ENCODE measurements around the gene DAO.

DAO gene

GRCh38 chr12:108938247-108938924 is 58.5 kb downstream of the DAO start:
- no peak for DNase-seq
- Histone ChIP-seq H3K9ac (ENCODE audit: low read depth, low read length) (no peak overlapping the region), H3K27me3 (ENCODE audit: insufficient read depth, low read length, poor library complexity) (peaks cover 5% of the 10 kb centered on the region), H4K20me1 (ENCODE audit: insufficient read depth, low read length) (no peaks in the 10 kb centered on the region), H2AFZ (ENCODE audit: low read depth, low read length) (no peak overlapping the region), H3K36me3 (ENCODE audit: insufficient read depth, low read length) (no peaks in the 10 kb centered on the region), H3K4me2 (ENCODE audit: insufficient read depth, low read length) (no peak overlapping the region), H3K4me1 (ENCODE audit: insufficient read depth, low read length) (no peaks in the 10 kb centered on the region), H3K9me3 (ENCODE audit: insufficient read depth, low read length, severe bottlenecking) (no peaks in the 10 kb centered on the region), H3K27ac (ENCODE audit: low read length) (no peak overlapping the region), H3K79me2 (ENCODE audit: insufficient read depth, low read length) (no peaks in the 10 kb centered on the region), H3K4me3 (ENCODE audit: low read depth in 1 of 2, low read length in 2 of 2) (no peak overlapping the region)
- no peak for TF ChIP-seq EZH2 (IDR thresholded peaks at IDR 0.05; ENCODE audit: borderline replicate concordance, low read depth, low read length, severe bottlenecking)
- no peak for TF ChIP-seq CTCF (IDR thresholded peaks at IDR 0.05; ENCODE audit: borderline replicate concordance, extremely low read depth, low read length, poor library complexity, severe bottlenecking)
- ATAC-seq (ENCODE audit: insufficient read depth, low read depth) = no peak

GRCh38 chr12:108939594-108939993 is 59.7 kb downstream of the DAO start:
- peak; percentile 72; the same call in 1 of the 3 replicates for ATAC-seq (ENCODE audit: insufficient read depth, low read depth)
- Histone ChIP-seq H2AFZ (ENCODE audit: low read depth, low read length) (no peak overlapping the region), H3K79me2 (ENCODE audit: insufficient read depth, low read length) (no peaks in the 10 kb centered on the region), H3K27me3 (ENCODE audit: insufficient read depth, low read length, poor library complexity) (peaks cover 5% of the 10 kb centered on the region), H3K9me3 (ENCODE audit: insufficient read depth, low read length, severe bottlenecking) (no peaks in the 10 kb centered on the region), H3K4me2 (ENCODE audit: insufficient read depth, low read length) (no peak overlapping the region), H3K9ac (ENCODE audit: low read depth, low read length) (no peak overlapping the region), H4K20me1 (ENCODE audit: insufficient read depth, low read length) (no peaks in the 10 kb centered on the region), H3K4me3 (ENCODE audit: low read depth in 1 of 2, low read length in 2 of 2) (no peak overlapping the region), H3K27ac (ENCODE audit: low read length) (no peak overlapping the region), H3K36me3 (ENCODE audit: insufficient read depth, low read length) (no peaks in the 10 kb centered on the region), H3K4me1 (ENCODE audit: insufficient read depth, low read length) (no peaks in the 10 kb centered on the region)
- TF ChIP-seq CTCF (IDR thresholded peaks at IDR 0.05; ENCODE audit: borderline replicate concordance, extremely low read depth, low read length, poor library complexity, severe bottlenecking) (no peak), EZH2 (IDR thresholded peaks at IDR 0.05; ENCODE audit: borderline replicate concordance, low read depth, low read length, severe bottlenecking) (no peak)
- DNase-seq = peak; percentile 12

- Histone ChIP-seq H3K9ac (ENCODE audit: low read depth, low read length) (no peak overlapping the region), H3K79me2 (ENCODE audit: insufficient read depth, low read length) (no peaks in the 10 kb centered on the region), H3K4me3 (ENCODE audit: low read depth in 1 of 2, low read length in 2 of 2) (no peak overlapping the region), H4K20me1 (ENCODE audit: insufficient read depth, low read length) (no peaks in the 10 kb centered on the region), H3K9me3 (ENCODE audit: insufficient read depth, low read length, severe bottlenecking) (no peaks in the 10 kb centered on the region), H3K36me3 (ENCODE audit: insufficient read depth, low read length) (no peaks in the 10 kb centered on the region), H2AFZ (ENCODE audit: low read depth, low read length) (no peak overlapping the region), H3K27ac (ENCODE audit: low read length) (no peak overlapping the region), H3K27me3 (ENCODE audit: insufficient read depth, low read length, poor library complexity) (peaks cover 5% of the 10 kb centered on the region), H3K4me1 (ENCODE audit: insufficient read depth, low read length) (no peaks in the 10 kb centered on the region), H3K4me2 (ENCODE audit: insufficient read depth, low read length) (no peak overlapping the region)
- TF ChIP-seq CTCF (IDR thresholded peaks at IDR 0.05; ENCODE audit: borderline replicate concordance, extremely low read depth, low read length, poor library complexity, severe bottlenecking) = no peak
- no peak for DNase-seq
- ATAC-seq (ENCODE audit: insufficient read depth, low read depth) = no peak
Measured at GRCh38 chr12:108940138-108940537, 60.2 kb downstream of the DAO start.

Measured in DND-41 (cell line).